ENCODE results near the gene NABP1. TPM values are rescaled to one million over a fixed set of nuclear protein-coding genes. Genes with fewer than 3 reads are reported as not detected.

The NABP1 gene
- total RNA-seq, 1 experiment from 2014 or later: 46.5 TPM

DNA sequence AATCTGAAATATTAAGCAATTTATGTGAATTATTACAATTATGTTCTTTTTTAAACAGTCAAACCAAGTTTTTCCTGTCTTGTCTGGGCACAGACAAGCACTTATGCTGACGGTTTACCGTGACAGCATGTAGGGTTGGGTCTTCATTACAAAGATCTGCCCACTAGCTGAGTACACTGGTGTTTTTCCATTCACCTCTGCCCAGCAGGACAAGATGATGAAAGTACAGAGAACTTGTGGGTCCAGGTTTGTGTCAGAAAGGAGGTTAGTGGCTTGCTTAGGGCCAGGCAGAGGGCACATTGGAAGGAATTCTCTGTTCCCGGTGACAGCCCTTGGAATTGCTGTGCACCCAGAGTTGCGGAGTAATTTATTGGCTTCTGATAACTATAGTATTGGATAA lies 14.0 kb downstream of the NABP1 start:
- Histone ChIP-seq H2AFZ (no peak overlapping the region), H3K4me3 (no peak overlapping the region), H3K27ac (no peak overlapping the region), H3K27me3 (ENCODE audit: insufficient read depth, low read depth) (no peaks in the 10 kb centered on the region), H3K4me2 (no peak overlapping the region), H3K9me2 (ENCODE audit: insufficient read depth) (no peaks in the 10 kb centered on the region), H4K20me1 (ENCODE audit: insufficient read depth) (no peaks in the 10 kb centered on the region), H3K36me3 (ENCODE audit: low read depth) (peaks cover 18% of the 10 kb centered on the region), H3K79me2 (ENCODE audit: low read depth) (no peaks in the 10 kb centered on the region), H3K4me1 (replicated peaks; ENCODE audit: insufficient read depth) (peaks cover 49% of the 10 kb centered on the region), H3K9me3 (ENCODE audit: insufficient read depth, low read depth) (no peaks in the 10 kb centered on the region), H3F3A (ENCODE audit: insufficient read depth, low read depth) (peaks cover 37% of the 10 kb centered on the region)
- ChIA-PET POLR2A (ENCODE audit: unreplicated experiment) (interaction anchor here (0.5 to 1.0 kb wide), 2 partner anchors 14 to 140 kb away, joined by 3 to 8 read pairs; partner anchors contain the start of gene NABP1), CTCF (interaction anchor here (1.2 kb wide), 1 partner anchor 125 kb away, joined by 4 read pairs; no protein-coding TSS in a partner anchor)
- intact Hi-C loops (cut with micrococcal nuclease; ENCODE audit: unreplicated experiment): loop anchor here (1.0 to 10.0 kb wide), 2 partner anchors 126 to 473 kb away; no protein-coding TSS in a partner anchor
- TF ChIP-seq, protein P1, sequence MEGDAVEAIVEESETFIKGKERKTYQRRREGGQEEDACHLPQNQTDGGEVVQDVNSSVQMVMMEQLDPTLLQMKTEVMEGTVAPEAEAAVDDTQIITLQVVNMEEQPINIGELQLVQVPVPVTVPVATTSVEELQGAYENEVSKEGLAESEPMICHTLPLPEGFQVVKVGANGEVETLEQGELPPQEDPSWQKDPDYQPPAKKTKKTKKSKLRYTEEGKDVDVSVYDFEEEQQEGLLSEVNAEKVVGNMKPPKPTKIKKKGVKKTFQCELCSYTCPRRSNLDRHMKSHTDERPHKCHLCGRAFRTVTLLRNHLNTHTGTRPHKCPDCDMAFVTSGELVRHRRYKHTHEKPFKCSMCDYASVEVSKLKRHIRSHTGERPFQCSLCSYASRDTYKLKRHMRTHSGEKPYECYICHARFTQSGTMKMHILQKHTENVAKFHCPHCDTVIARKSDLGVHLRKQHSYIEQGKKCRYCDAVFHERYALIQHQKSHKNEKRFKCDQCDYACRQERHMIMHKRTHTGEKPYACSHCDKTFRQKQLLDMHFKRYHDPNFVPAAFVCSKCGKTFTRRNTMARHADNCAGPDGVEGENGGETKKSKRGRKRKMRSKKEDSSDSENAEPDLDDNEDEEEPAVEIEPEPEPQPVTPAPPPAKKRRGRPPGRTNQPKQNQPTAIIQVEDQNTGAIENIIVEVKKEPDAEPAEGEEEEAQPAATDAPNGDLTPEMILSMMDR (conservative IDR thresholded peaks at IDR 0.05): no peak
- no peak for TF ChIP-seq EZH2 (IDR thresholded peaks at IDR 0.05; ENCODE audit: low read depth)
- DNase-seq: no peak
- BruUV-seq (replicated peaks): no TSS peak

DNA sequence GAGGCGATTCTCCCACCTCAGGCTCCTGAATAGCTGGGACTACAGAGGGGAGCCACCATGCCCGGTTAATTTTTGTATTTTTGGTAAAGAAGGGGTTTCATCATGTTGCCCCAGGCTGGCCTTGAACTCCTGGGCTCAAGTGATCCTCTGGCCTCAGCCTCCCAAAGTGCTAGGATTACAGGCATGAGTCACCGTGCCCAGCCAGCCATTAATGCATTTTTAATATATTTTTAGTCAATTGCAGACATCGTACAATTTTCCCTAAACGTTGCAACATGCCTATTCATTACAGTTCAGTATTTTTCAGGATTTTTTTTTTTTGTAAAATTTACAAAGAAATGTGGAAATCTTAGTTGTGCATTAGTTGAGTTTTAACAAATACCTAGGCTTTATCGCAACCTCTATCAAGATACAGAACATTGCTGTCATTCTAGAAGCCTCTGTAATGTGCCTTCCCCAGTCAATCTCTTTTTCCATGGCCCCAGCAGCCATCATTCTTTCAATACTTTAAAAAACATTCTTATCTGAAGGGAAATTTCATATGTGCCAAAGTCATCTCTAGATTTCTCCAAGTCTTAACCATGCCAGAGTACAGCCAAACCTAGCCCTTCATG lies 14.7 kb downstream of the NABP1 start:
- H3K27ac ChIP-seq: no peak overlapping the region
- POLR2A ChIA-PET (ENCODE audit: unreplicated experiment): no interaction called here
- H3K4me2 ChIP-seq: no peak overlapping the region
- H3K27me3 ChIP-seq (ENCODE audit: insufficient read depth, low read depth): no peaks in the 10 kb centered on the region
- no TSS peak for BruUV-seq (replicated peaks)
- peaks cover 11% of the 10 kb centered on the region for H3K36me3 ChIP-seq (ENCODE audit: low read depth)
- TF ChIP-seq EZH2 (IDR thresholded peaks at IDR 0.05; ENCODE audit: low read depth): no peak
- TF ChIP-seq, protein P1 (conservative IDR thresholded peaks at IDR 0.05): no peak
- CTCF ChIA-PET: no interaction called here
- H3K4me3 ChIP-seq: no peak overlapping the region
- peaks cover 42% of the 10 kb centered on the region for H3K4me1 ChIP-seq (replicated peaks; ENCODE audit: insufficient read depth)
- H2AFZ ChIP-seq: no peak overlapping the region
- H4K20me1 ChIP-seq (ENCODE audit: insufficient read depth): no peaks in the 10 kb centered on the region
- H3K9me3 ChIP-seq (ENCODE audit: insufficient read depth, low read depth): no peaks in the 10 kb centered on the region
- intact Hi-C loops (cut with micrococcal nuclease; ENCODE audit: unreplicated experiment): loop anchor here (10.0 kb wide), 1 partner anchor 472 kb away; no protein-coding TSS in a partner anchor
- no peaks in the 10 kb centered on the region for H3K9me2 ChIP-seq (ENCODE audit: insufficient read depth)
- DNase-seq: no peak
- H3F3A ChIP-seq (ENCODE audit: insufficient read depth, low read depth): peaks cover 30% of the 10 kb centered on the region
- H3K79me2 ChIP-seq (ENCODE audit: low read depth): no peaks in the 10 kb centered on the region

DNA sequence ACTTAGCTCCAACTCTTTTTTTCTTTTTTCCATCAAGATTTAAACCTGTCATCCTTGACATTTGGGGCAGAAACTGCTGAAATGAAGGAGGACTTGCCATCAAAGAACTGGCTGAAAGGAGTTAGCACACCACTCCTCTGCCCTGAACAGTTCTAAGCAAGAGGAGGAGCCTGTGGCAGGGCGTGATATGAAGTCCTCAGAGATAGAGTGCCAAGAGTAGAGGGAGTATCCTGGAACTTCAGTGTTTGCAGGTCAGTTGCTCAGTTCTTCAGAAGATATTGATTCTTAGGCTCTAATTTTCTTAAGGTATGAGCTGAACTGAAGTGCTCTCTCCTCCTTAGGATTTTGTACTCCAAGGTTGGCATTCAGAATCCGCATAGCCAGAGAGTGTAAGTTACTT lies 15.2 kb downstream of the NABP1 start:
- Histone ChIP-seq H3F3A (ENCODE audit: insufficient read depth, low read depth) (peaks cover 25% of the 10 kb centered on the region), H4K20me1 (ENCODE audit: insufficient read depth) (no peaks in the 10 kb centered on the region), H3K9me2 (ENCODE audit: insufficient read depth) (no peaks in the 10 kb centered on the region), H3K27ac (no peak overlapping the region), H3K4me2 (no peak overlapping the region), H3K4me3 (no peak overlapping the region), H3K27me3 (ENCODE audit: insufficient read depth, low read depth) (no peaks in the 10 kb centered on the region), H2AFZ (no peak overlapping the region), H3K4me1 (replicated peaks; ENCODE audit: insufficient read depth) (peaks cover 38% of the 10 kb centered on the region), H3K36me3 (ENCODE audit: low read depth) (peaks cover 5% of the 10 kb centered on the region; the same call in 1 of the 2 replicates), H3K79me2 (ENCODE audit: low read depth) (no peaks in the 10 kb centered on the region), H3K9me3 (ENCODE audit: insufficient read depth, low read depth) (no peaks in the 10 kb centered on the region)
- intact Hi-C loops (cut with micrococcal nuclease; ENCODE audit: unreplicated experiment): loop anchor here (10.0 kb wide), 1 partner anchor 472 kb away; no protein-coding TSS in a partner anchor
- ChIA-PET CTCF (no interaction called here), POLR2A (ENCODE audit: unreplicated experiment) (no interaction called here)
- TF ChIP-seq, protein P1 (conservative IDR thresholded peaks at IDR 0.05): no peak
- TF ChIP-seq EZH2 (IDR thresholded peaks at IDR 0.05; ENCODE audit: low read depth): no peak
- DNase-seq: no peak
- no TSS peak for BruUV-seq (replicated peaks)
